HG03520 (cell line): ENCODE measurements around the gene JAG2.

Source experiments
- ATAC-seq: cut with Tn5 transposase; IDR thresholded peaks from one replicate; pipeline ENCODE4 v1.9.1; 2021; ENCODE audit warnings: mild to moderate bottlenecking, moderate library complexity; ENCODE audit not compliant: unreplicated experiment

The JAG2 gene

DNA sequence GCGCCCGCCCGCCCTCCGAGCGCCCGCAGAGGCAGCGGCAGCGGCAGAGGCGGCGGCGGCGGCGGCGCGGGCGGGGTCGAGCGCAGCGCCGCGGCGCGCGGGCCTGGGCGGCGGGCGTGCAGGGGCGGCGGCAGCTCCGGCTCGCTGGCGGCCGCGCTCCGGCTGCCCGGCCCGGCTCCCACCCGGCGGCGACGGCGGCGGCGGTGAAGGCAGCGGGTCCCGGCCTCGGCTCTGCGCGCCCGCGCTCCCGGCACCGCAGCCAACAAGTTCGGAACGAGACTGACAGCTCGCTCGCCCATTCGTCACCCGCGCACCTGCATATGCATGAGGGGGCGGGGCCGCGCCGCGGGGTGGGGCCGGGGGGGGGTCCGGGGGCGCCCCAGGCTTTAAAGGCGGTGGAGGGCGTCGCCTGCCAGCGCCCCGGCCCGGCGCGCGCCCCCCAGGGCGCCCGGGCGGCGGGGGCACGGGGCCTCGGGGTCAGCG is at the start of gene JAG2:
Gene JAG2, minus strand, starts transcription at position 281 of the 483 bp plus-strand sequence. CDS start 356 bp downstream, outside the sequence.
- no peak for ATAC-seq

DNA sequence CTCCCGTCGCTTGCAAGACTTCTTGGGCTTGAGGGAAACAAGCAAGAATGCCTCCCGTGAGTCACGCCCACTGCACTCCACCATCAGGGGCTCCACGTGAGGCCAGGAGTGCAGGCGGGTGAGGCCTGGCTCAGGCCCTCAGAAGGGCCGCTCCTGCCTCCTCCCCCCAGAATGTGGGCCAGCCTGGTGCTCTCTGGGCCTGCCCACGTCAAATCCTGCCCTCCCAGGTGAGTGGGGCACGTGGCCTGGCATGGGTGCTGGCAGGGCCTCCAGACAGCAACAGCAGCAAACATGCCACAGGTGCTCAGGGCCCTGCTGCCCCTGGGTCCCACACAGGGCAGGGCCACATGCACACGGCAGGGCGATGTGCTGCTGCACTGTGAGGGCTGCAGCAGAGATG is 49.2 kb upstream of the JAG2 start:
- ATAC-seq = no peak

DNA sequence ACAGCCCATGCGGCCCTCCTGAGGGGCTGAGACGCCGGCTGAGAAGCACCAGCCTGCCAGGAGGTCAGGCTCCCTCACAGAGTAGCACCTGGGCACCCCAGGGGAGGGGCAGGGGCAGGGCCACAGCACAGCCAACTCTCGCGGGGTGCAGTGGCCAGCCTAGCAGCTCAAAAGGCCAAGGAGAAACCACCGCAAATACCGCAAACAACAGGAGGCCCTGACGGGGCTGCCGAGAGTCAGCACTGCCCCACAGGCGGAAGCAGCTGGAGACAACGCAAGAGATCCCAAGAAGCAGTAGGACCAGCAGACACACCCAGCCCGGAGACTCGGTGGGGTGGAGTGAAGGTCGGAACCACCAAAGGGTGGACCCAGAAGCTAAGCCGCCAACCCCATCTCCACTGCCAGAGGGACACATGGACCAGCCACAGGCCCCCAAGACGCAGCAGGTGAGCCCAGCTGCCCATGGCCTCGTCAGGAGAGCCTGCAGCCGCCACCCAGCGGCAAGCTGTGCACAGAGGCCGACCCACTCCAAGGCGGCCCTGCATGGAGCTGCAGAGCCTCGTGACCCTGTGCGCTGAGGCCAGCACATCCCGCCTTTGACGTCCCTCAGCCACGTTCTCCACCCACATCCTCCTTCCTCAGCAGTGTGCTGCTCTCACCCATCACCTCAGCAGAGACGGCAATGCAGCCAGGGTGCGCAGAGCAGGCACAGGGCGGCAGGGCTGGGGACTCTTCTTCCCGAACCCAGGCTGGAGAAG is 48.1 kb upstream of the JAG2 start:
- no peak for ATAC-seq

DNA sequence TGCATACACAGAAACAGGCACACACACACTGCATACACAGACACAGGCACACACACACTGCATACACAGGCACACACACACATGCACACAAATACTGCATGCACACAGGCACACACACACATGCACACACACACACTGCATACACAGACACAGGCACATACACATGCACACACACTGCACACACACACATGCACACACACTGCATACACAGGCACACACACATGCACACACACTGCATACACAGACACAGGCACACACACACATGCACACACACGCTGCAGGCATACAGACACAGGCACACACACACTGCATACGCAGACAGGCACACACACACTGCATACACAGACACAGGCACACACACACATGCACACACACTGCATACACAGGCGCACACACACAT is 47.0 kb upstream of the JAG2 start:
- ATAC-seq = no peak

DNA sequence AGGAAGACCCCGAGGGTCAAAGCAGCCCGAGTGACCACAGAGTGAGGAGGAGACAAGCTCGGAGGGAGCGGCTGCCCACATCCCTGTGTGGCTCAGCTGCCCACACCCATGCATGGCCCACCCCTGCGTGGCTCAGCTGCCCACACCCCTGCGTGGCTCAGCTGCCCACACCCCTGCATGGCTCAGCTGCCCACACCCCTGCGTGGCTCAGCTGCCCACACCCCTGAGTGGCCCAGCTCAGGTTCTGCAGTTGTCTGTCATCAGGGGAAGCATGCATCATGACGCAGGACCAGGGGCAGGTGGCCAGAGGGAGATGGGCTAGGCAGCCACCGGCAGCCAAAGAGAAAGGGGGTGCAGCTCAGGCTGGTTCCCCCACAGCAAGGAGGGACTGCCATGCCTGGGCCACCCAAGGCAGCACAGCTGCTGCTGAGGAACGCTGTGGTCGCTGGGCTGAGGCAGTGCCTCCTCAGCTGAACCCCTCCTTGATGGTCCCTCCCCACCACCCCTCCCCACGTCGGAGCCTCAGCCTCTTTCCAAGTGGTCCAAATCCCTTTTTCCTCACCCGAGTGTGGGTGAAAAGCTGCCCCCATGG is 45.8 kb upstream of the JAG2 start:
- ATAC-seq = no peak

DNA sequence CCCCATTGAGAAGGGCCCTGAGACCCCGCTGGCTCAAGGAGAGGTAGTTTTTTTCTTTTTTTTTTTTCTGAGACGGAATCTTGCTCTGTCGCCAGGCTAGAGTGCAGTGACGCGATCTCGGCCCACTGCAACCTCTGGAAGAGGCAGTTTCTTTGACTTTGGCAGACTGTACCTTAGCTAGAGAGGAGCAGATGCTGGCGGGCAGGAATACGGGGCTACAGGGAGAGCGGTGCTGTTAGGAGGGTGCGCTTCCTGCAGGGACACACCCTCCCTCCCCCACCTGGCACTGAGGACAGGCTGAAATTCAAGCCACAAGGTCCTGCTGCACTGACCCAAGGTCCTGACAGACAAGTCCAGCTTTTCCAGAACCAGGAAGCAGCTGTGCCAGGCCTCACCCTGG is 44.8 kb upstream of the JAG2 start:
- ATAC-seq = no peak

DNA sequence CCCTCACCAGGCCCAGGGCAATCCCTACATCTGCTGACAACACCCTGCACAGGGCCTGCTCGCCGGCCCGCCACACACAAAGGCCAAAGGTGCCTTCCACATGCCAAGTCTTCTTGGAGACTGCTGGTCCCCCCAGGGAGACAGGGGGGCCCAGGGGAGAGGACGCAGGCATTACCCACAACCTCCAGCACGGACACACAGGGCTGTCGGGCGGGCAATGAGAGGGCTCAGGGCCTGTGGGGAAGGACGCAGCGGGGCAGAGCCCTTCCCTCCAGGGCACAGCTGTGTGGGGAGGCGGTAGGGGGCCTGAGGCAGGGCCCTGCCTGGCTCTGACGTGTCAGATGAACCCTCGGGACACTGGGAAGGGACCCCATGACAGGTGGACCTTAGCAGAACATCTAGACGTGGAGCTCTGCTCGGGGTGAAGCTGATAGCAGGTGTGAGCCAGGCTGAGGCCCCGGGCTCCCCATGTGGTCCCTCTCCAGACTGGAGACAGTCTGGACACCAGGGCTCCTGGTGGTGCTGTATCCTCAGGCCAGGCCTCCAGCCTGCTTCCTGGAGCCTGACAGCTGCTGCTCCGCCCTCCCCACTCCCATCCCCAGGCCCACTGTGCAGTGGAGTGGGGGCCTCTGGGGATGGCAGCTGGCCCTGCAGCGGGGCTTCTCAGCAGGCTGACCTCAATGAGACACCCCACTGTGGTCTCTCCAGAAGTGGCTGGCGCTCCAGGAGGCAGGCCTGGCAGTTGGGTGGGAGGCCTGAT is 44.1 kb upstream of the JAG2 start:
- no peak for ATAC-seq

DNA sequence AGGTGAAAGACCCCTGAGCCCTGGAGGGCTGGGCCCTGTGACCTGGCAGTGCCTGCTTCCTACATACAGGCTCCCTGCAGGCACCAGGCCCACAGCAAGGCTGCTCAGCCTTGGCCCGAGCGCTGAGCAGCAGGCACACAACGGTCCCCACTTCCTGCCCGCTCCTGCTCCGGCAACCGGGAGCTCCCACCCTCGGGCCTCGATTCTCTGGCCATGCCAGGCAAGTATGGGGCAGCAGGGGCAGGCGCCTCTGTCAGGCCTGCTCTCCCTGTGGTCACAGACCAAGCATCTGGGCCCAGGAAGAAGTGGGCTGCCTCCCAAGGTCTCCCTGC is 43.1 kb upstream of the JAG2 start:
- no peak for ATAC-seq

DNA sequence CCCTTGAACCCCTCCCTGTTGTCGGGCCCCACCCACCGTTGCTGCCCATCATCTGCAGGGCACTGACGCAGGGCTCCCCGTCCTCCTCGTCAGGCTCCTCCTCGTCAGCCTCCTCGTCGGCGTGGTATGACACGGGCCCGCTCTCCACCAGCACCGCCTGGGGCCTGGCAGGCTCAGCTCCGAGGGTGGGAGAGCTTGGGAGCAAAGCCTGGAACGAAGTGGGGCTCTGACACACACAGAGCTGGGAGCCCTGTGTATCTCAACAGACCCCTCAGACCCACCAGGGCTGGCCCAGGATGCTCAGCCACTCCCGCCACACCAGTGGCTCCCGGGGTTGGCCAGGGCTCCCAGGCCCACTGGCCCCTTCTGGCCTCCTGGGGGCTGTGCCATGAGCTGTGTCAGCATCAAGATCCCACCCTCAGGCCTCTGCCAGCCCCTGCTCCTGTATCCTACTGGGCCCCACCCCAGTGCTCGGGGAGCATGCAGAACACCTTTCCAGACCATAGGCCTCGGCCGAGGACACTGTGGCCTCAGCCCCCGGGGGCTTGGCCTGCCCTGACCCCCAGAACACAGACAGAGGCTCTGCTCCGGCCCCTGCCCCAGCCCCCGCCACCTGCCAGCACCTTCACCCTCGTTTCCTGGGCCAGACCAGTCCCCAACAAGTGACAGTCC is 42.6 kb upstream of the JAG2 start:
- ATAC-seq = no peak

DNA sequence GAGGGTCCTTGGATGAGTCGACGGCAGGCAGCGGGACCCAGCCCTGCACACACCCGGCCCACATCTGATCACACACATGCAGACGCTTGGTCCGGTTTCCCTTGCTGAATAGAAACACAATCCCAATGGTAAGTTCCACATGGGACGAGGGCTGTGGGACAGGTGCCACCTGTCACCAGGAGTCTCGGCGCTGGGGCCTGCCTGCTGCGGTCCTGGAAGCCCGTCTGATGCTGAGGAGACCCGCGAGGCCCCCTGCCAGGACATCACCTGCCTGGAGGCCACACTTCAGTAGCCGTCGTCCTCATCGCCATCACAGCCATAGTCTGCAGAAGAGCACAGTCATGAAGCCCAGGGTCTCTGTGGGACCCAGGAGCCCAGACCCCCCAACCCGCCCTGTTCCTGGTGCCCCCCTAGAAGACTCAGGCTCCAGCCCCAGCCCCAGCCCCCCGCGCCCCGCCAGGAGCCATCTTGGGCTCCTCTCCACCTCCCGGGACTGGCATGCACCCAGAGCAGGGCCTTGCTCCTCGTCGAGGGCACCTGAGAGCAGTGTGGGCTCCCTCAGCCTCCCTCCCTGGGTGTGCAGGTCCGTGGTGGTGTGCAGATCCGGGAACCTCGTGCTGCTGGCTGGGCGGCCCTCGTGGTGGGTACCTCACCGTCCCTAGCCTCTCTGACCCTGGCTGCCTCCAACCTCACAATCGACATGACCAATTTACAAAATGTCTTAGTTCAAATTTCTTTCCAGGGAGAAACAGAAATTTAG is 41.9 kb upstream of the JAG2 start:
- ATAC-seq = no peak

DNA sequence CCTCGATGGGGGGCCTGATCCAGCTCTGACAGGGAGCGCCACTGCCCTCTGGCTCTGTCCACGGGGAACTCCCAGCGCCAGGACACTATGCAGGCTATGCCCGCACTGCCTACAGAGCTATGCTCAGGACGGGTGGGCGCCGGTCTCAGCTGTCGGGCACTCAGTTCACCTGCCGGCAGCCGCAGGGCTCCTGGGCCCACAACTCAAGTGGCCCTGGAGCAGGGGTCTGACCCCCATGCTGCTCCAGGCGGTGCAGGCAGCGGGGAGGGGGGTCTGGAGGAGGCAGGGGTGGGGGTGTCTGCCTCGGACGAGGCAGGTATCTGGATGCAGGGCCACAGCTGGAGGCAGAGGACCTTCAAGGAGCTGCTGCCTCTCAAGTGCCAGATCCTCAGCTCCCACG is 41.1 kb upstream of the JAG2 start:
- no peak for ATAC-seq

DNA sequence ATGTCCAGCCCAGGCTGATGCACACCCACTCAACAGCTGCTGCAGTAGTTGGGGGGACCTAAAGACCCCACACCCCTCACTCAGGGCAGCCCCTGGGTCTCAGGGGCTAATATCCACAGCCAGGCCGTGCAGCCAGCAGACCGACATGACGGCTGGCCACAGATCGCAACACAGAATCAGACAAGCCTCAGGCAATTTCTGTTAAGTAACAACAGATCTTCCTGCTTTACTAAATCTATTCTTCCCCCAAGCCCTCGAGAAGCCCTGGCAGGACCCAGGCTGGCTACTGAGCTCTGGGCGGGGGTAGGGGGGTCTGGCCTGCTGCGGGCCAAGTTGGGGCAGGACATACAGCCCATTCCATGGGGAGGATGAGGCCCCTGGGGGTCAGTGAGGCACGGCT is 40.5 kb upstream of the JAG2 start:
- no peak for ATAC-seq

DNA sequence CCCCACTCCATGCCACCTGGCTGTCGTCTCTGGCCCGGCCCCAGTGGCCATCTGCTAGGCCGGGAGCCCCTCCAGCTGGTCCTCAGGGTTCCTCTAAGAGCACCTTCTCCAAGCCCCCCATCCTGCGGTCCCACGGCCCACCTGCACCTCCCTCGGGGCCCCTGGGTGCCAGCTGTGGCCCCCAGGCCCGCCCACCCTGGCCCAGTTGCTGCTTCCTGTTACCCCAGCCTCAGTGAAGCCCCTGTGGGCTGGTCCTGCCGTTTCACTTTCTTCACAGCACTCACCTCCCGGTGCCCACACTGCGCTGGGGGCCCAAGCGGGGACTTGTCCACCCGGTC is 40.1 kb upstream of the JAG2 start:
- ATAC-seq = no peak

DNA sequence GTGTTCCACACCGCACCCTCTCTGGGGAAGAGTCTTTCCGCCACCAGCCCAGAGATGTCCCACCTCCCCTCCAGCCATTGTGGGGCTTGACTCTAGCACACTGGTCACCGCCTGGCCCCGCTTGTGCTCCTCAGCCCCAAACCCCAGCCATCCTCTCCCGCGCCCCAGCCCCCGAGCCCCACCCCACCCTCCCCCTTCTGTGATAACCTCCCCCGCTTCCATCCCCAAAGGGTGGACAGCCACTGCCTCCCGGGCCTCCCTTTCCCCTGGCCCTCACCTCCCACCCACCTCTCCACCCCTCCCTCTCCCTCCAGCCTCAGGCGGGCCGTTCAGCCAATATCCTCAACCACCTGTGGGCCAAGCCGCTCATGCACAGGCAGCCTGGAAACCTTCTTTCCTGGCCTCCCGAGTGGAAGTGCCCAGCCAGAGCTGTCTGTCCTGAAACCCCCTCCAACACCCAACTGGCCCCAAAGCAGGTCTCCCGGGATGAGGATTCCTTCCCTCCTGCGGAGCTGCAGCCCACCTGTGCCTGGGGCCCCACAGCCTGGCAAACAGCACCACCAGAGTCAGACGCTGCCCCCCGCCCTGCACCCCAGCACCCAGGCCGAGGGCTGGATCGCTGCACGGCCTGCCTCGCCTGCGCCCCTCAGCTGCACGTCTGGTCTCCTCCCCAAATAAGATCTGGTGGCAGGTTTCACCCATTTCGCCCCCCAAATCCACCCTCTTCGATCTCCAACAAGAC is 39.6 kb upstream of the JAG2 start:
- ATAC-seq = no peak

DNA sequence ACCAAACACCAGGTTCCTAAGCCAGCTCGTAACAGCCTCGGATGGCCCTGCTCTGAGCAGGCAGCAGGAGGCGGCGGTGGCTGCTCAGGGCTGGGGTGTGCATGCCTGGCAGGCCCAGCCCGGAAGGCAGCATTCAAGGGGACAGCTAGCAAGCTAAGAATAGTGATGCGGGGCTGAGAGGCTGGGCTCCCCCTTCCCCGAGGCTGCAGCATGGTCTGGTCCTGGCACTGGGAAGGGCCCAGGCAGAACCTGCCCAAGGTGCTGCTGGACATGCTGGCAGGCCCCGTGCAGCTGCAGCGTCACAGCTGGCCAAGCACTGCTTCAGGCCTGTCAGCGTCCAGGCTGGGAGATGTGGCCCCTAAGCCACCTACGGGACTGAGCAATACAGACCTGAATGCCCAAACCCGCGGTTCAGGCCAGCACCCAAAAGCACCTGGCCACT is 38.9 kb upstream of the JAG2 start:
- no peak for ATAC-seq

DNA sequence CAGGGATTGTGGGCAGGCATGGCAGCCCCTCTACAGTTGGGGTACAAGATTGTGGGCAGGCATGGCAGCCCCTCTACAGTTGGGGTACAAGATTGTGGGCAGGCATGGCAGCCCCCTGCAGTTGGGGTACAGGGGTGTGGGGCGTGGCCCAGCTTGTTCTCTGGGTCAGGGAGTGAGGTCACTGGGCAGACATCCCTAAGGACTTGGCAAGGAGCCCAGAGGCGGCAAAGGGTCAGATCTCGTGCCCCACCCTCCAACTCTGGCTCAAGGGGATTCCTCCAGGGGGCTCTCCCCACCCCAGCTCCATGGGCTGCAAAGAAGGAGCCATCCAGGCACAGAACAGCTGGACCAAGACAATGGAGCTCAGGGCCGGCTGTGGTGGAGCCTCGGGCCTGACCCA is 38.3 kb upstream of the JAG2 start:
- ATAC-seq = no peak

DNA sequence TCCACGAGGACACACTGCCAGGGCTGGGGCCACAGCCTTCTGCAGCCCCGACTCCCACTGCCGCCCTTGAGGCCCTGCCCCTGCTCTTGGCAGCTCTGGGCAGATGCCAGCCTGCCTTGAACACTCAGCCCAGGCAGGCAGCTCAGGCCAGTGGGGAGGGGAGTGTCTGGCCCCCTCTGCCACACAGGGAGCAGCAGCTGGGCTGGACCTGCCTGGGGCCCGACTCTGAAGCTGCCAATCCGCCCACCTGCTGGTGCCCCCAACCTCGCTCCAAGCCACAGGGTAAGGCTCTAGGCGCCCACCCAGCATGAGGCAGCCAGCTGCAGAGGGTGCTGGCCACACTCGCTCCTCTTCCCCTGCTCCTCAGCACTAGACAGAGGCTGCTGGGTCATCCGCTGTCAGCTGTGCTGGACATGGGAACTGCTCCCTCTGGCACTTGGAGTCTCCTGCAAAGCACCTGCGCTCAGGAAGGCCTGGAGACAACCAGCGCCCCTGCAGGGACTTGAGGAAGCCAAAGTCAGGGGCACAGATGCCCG is 37.2 kb upstream of the JAG2 start:
- no peak for ATAC-seq

DNA sequence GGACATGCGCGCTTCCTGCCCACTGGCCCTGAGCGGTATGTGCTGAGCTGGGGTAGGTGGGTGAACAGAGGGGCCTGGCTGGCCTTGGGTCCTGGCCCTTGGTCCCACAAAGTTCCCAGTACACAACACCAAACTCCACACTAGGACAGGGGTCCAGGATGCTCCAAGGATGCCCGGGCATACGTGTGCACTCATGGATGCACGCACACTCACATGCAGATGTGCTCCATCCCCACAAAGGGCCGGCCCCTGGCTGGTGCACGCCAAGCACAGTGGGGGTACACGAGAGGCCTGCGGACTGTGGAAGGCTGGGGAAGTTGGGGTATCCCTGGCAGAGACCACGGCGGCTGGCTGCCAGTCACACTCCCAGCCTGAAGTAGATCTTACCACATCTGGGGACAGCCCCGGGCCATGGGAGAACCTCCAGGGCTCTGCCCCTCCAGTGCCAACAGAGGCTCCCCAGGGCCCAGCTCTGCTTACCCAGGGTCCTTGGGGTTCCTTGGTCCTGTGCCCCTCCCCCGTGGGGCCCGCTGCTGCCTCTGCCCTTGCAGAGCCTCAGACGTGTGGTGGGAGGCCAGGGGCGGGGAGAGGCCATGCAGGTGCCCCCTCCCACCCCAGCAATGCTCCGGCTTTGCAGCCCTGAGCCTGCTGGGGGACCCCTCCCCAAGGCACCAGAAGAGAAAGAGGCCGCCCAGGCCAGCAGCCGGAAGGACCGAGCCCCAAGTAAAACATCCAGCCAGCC is 36.5 kb upstream of the JAG2 start:
- ATAC-seq = no peak

DNA sequence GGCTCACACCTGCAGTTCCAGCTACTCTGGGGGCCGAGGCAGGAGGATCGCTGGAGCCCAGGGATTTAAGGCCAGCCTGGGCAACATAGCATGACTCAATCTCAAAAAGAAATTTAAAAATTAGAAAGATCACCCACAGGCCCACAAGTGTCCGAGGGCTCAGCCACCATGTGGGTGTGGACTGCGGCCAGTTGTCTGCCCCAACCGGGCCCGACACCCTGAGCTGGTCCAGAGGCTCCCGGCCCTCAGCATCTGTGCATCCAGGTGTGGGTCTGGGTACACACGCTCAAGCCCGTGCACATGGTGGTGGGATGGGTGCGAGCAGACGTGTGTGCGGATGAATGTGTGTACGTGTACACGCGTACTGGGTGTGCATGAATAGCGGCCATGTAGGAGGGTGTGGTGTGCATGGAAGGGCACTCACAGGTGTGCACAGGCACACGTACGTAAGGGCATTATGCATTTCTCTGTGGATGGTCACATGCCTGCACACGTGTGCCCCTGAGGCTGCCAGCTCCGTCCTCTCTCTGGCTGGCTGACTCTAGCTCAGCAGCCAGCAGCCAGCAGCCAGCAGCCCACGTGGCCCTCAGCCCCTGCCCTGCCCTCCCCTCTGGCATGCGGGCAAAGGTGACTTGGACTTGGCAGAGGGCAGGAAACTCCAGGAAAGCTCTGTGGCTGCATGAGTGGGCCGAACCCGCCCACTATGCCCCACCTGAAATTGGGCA is 35.8 kb upstream of the JAG2 start:
- ATAC-seq = no peak
